ENCODE measurements around the gene NUDT4.
A peak's percentile ranks its signal among the peaks of the same experiment; 100 is the strongest.

Gene NUDT4

DNA sequence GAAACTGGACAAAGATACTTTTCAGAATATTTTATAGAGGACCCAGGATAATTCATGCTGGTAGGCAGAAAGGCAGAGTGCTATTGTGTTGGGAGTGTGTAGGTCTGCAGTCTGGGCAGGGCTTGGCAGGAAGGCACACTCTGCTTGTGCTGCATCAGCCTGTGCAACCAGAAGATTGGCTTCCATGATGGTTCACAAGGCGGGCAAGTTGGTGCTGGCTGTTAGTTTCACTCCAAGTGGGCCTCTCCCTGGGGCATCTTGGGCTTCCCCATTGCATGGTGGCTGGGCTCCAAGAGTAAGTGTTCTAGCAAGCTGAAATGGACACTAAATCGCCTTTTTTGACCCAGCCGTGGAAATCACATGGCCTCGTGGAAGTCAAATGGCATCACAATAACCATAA is 65.9 kb downstream of the NUDT4 start:
- no peak overlapping the region for H3K4me3 ChIP-seq (ENCODE audit: low read depth, low read length)
- in situ Hi-C loops (cut with HindIII; ENCODE audit: low sequenced_read_pairs), result no loop called here
- DNase-seq (ENCODE audit: low read depth, low spot score), result no peak
- TF ChIP-seq, protein P1, sequence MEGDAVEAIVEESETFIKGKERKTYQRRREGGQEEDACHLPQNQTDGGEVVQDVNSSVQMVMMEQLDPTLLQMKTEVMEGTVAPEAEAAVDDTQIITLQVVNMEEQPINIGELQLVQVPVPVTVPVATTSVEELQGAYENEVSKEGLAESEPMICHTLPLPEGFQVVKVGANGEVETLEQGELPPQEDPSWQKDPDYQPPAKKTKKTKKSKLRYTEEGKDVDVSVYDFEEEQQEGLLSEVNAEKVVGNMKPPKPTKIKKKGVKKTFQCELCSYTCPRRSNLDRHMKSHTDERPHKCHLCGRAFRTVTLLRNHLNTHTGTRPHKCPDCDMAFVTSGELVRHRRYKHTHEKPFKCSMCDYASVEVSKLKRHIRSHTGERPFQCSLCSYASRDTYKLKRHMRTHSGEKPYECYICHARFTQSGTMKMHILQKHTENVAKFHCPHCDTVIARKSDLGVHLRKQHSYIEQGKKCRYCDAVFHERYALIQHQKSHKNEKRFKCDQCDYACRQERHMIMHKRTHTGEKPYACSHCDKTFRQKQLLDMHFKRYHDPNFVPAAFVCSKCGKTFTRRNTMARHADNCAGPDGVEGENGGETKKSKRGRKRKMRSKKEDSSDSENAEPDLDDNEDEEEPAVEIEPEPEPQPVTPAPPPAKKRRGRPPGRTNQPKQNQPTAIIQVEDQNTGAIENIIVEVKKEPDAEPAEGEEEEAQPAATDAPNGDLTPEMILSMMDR (IDR thresholded peaks at IDR 0.05; ENCODE audit: low read depth, low read length), result no peak

GRCh38 chr12:93447555-93448290 is 70.0 kb downstream of the NUDT4 start:
- in situ Hi-C loops (cut with HindIII; ENCODE audit: low sequenced_read_pairs), result no loop called here
- no peak overlapping the region for H3K4me3 ChIP-seq (ENCODE audit: low read depth, low read length)
- DNase-seq (ENCODE audit: low read depth, low spot score), result no peak
- TF ChIP-seq, protein P1 (IDR thresholded peaks at IDR 0.05; ENCODE audit: low read depth, low read length), result no peak

- in situ Hi-C loops (cut with HindIII; ENCODE audit: low sequenced_read_pairs), result no loop called here
- no peak for DNase-seq (ENCODE audit: low read depth, low spot score)
- H3K4me3 ChIP-seq (ENCODE audit: low read depth, low read length), result no peak overlapping the region
- TF ChIP-seq, protein P1 (IDR thresholded peaks at IDR 0.05; ENCODE audit: low read depth, low read length), result no peak
Observed at GRCh38 chr12:93448796-93449195, 71.1 kb downstream of the NUDT4 start.

- no peak overlapping the region for H3K4me3 ChIP-seq (ENCODE audit: low read depth, low read length)
- DNase-seq (ENCODE audit: low read depth, low spot score), result no peak
- TF ChIP-seq, protein P1 (IDR thresholded peaks at IDR 0.05; ENCODE audit: low read depth, low read length), result no peak
- in situ Hi-C loops (cut with HindIII; ENCODE audit: low sequenced_read_pairs), result no loop called here
Observed at GRCh38 chr12:93449277-93449676, 71.6 kb downstream of the NUDT4 start.

GRCh38 chr12:93451423-93452158 is 73.9 kb downstream of the NUDT4 start:
- TF ChIP-seq, protein P1 (IDR thresholded peaks at IDR 0.05; ENCODE audit: low read depth, low read length), result no peak
- no peak overlapping the region for H3K4me3 ChIP-seq (ENCODE audit: low read depth, low read length)
- in situ Hi-C loops (cut with HindIII; ENCODE audit: low sequenced_read_pairs), result no loop called here
- DNase-seq (ENCODE audit: low read depth, low spot score), result no peak

DNA sequence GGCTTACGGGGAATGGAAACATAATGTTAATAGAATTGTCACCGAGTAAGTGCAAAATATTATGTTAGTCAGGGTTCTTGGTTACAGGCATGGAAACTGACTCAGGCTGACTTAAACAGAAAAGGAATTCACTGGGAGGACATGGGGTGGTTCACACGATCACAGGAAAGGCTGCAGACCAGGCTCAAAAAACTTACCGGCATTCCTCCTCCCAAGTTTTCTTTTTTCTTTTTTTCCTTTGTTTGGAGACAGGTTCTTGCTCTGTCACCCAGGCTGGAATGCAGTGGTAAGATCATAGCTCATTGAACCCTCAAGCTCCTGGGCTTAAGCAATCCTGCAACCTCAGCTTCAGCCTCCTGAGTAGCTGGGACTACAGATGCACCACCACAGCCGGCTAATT is 75.9 kb downstream of the NUDT4 start:
- in situ Hi-C loops (cut with HindIII; ENCODE audit: low sequenced_read_pairs), result no loop called here
- DNase-seq (ENCODE audit: low read depth, low spot score), result peak; percentile 38
- no peak overlapping the region for H3K4me3 ChIP-seq (ENCODE audit: low read depth, low read length)
- TF ChIP-seq, protein P1 (IDR thresholded peaks at IDR 0.05; ENCODE audit: low read depth, low read length), result no peak

All from astrocyte of the spinal cord (primary cell).